ENCODE measurements around the gene PDE9A.

GRCh38 chr21:42614396-42614795, 39.0 kb upstream of the PDE9A start:
- no peak for TF ChIP-seq CTCF (IDR thresholded peaks at IDR 0.05 in 8 of 11, conservative IDR thresholded peaks at IDR 0.05 in 3 of 11)
- TF ChIP-seq POLR2A (IDR thresholded peaks at IDR 0.05) = no peak

Data from spleen (tissue), 7 donors.